HG03095 (cell line): Measurements from ENCODE around the gene DEDD.

Source experiments
- ATAC-seq: cut with Tn5 transposase; IDR thresholded peaks from one replicate; pipeline ENCODE4 v1.9.1; 2021; ENCODE audit warnings: moderate library complexity; ENCODE audit not compliant: unreplicated experiment

The DEDD gene

DNA sequence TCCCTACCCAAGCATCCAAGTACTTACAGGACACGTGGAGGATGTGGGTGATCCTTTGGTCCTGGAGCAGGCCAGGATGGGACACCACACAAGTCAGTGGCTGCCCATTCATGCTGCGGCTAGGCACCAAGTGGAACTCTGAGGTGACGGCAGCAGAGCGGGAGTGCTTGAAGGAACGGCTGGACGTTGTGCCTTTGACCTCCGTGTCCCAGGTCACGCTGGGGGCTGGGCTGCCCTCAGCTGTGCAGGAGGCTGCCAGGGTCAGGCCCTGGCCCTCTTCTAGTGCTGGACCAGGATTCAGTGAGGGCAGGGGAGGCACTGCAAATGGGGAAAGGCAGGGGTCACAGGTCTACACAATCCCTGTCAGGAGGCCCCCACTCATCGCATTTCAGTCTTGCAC is 55.0 kb downstream of the DEDD start:
- ATAC-seq = no peak

DNA sequence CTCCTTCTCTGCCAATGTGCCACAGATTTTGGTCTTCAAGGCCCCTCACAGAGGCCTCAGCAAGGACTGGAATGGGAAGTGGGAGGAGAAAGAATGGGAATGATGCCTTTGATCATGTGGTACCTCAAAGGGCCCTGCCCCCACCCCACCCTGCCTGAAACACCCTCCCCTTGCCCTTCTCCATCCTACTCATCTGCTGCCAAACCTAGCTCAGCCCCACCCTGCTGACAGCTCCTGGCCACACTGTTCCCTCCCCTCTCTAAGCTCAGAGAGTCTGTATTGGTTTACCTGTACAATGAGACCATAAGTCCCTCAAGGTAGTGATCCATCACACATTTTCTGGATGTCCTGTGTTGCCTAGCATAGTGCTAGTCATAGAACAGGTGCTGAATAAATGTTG is 56.1 kb downstream of the DEDD start:
- ATAC-seq = no peak

DNA sequence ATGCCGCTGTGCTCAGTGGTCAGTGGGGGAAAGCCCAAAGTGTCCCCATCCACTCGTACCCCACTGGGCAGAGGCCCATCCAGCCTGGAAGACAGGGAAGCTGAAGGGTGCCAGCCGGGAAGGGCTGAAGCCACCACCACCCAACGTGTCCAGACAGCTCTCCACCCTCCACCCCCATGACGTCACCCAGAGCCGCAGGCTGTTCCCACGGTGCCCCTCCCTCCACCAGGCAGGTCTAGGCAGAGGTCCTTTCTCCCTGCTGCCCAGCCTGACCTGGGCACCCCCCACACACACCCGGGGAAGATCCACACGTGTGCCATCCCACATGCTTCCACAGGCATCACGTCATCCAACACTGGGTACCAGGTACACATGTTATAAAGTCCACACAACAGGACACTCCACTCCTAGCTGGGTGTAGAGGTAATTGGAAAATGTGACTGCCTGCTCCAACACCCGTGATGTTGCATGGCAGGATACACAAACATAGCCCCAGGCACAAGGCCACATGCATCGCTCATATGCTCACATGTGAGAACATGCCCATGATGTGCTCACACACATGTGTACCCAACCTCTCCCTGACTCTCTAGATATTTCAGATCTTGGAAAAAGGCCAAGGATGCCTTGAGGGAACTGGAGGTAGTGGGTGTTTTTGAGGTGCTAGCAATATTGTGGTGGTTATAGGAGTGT is 57.6 kb downstream of the DEDD start:
- ATAC-seq = no peak

DNA sequence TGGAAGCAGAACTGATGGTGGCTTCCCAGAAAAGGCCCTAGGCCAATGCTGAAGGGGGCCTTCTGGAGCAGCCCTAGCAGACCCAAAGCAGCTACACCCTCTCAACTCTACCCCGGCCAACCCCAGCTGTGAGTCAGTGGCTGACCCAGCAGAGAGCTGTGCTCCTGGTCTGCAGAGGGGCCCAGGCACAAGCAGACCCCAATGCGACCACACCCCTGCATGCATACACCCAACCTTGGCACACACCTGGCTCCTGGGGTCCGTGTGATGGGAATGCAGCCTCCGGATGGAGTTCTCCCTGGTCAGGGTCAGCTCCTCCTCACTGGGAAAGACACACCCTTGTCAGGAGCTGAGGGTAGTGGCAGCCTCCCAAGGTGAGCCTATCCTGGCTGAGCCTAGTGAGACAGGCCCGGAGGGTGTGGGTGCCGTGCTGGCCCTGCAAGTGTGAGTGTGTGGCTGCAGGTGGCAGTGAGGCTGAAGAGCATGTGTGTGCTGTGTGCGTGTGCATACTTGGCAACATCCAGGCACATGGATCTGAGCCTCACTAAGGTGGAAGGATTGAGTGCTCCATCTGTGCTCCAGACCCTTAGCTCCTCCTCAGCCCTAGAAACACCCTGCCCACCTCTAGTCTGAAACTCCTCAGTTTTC is 58.9 kb downstream of the DEDD start:
- ATAC-seq = no peak

DNA sequence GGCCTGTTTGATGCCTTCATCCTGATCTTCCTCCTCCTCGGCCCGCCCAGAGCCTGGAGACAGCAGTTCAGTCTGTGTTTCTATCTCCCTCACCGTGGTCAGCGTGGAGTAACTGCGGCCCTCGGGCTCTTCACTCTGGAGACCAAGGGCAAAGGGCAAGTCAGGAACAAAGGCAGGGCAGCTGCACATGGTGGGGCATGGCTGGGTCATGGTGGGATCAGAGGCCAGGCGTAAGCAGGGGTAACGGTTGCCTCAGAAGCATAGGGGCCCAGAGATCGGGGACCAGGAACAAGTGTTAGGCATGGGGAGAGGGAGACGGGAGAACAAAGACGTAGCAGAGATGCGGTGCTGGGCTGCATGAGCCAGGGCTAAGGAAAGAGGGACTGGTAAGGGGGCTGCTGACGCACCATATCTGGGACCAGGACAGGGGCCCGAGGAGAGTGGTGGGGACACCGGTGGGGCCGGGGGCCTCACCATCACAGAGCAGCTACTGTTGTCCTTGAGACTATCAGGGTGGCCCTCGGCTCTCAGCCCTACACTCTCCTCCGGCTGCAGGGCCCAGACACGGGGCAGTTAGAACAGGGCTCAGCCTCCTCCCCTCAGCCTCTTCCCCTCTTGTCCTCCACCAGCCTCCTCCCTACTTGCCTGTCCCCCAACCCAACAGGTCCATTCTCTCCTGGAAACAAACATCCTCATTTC is 59.6 kb downstream of the DEDD start:
- no peak for ATAC-seq

DNA sequence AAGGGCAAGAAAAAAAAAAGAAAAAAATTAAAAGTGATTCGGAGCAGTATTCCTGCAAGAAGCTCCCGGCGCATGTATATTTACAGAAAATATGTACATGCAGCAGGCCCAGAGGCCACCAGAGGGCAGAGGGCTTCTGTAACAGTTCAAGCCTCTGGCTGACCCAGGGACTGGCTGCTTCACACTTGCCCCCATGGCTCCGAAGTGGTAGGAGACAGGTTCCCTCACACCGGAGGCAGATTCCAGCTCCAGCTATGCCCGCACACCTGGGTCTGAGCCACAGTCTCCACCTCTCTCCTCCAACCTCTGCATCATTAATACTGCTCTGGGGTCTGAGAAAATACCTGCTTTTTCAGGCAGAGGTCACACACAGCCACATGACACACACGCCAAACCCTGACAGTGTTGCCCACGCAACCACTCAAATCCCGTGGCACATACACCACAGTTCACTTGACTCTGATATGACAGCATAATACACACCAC is 60.5 kb downstream of the DEDD start:
- ATAC-seq = no peak
